H1 (cell line): Measurements from ENCODE around the gene EIF4E1B. TPM values are rescaled to one million over a fixed set of nuclear protein-coding genes. Genes with fewer than 3 reads are reported as not detected.
A peak's percentile ranks its signal among the peaks of the same experiment; 100 is the strongest.

ENCODE experiments used
- CTCF ChIA-PET: fragments of 300-600 bp; sonication (Branson Sonifier 250); formaldehyde crosslinking; loops from one replicate; lab custom pipeline; 2021; ENCODE audit not compliant: partially characterized antibody; lab: Charles Lee
- POLR2A ChIA-PET: fragments of 300-600 bp; sonication (Branson Sonifier 250); formaldehyde crosslinking; loops from one replicate; lab custom pipeline; 2021; ENCODE audit warnings: inconsistent platforms; ENCODE audit not compliant: partially characterized antibody; lab: Charles Lee
- DNase-seq, 2 experiments: peaks; one replicate each; pipeline versions ENCODE4 v3.0.0 to v3.0.0-alpha.2; 2010 to 2022; ENCODE audit warnings: low spot score in 2 of 2, low read depth in 1 of 2, mixed read lengths in 1 of 2
- FAIRE-seq: peaks from 2 replicates; lab custom pipeline; 2011; peaks lifted over from hg19 to GRCh38; lab: Jason Lieb, UNC
- H2AFZ ChIP-seq: 2 replicates; pipeline ENCODE4 v1.8.1; 2012; ENCODE audit warnings: low read length, inconsistent platforms
- H2AK5ac ChIP-seq: 2 replicates; pipeline ENCODE4 v1.6.1; 2013; ENCODE audit warnings: low read depth, low read length
- H2BK120ac ChIP-seq: replicated peaks from 2 replicates; pipeline ENCODE3; 2013; ENCODE audit warnings: low read depth, low read length, inconsistent platforms
- H2BK12ac ChIP-seq: 2 replicates; pipeline ENCODE4 v1.6.1; 2013; ENCODE audit warnings: low read depth, low read length
- H2BK15ac ChIP-seq: 2 replicates; pipeline ENCODE4 v1.6.1; 2013; ENCODE audit warnings: low read length
- H2BK20ac ChIP-seq: 2 replicates; pipeline ENCODE4 v1.6.1; 2013; ENCODE audit warnings: low read length
- H2BK5ac ChIP-seq: 2 replicates; pipeline ENCODE4 v1.6.1; 2013; ENCODE audit warnings: low read depth, low read length
- H3K14ac ChIP-seq: 2 replicates; pipeline ENCODE4 v1.6.1; 2013; ENCODE audit warnings: inconsistent platforms; ENCODE audit not compliant: insufficient read length
- H3K18ac ChIP-seq: 2 replicates; pipeline ENCODE4 v1.6.1; 2013; ENCODE audit warnings: low read length; ENCODE audit errors: extremely low read depth
- H3K23ac ChIP-seq: 2 replicates; pipeline ENCODE4 v1.6.1; 2013; ENCODE audit warnings: inconsistent platforms; ENCODE audit not compliant: insufficient read length
- H3K23me2 ChIP-seq: 2 replicates; pipeline ENCODE4 v1.6.1; 2013; ENCODE audit warnings: low read depth, low read length
- H3K27ac ChIP-seq: 2 replicates; pipeline ENCODE4 v1.6.1; 2011; ENCODE audit warnings: low read depth, low read length, inconsistent platforms
- H3K27me3 ChIP-seq, 4 experiments: replicated peaks in 1 of 4; 1 replicate in 1 of 4; 2 replicates in 3 of 4; pipeline versions ENCODE4 v1.6.1 to v1.8.1; 2011 to 2013; ENCODE audit warnings: low read length in 3 of 4, mild to moderate bottlenecking in 3 of 4, inconsistent platforms in 2 of 4, mixed read lengths in 2 of 4, moderate library complexity in 1 of 4; ENCODE audit not compliant: control insufficient read depth in 3 of 4, insufficient read depth in 3 of 4; ENCODE audit errors: extremely low read depth in 1 of 4
- H3K36me3 ChIP-seq, 4 experiments: 2 replicates each; pipeline versions ENCODE4 v1.6.1 to v1.8.1; 2011 to 2013; ENCODE audit warnings: mild to moderate bottlenecking in 4 of 4, low read length in 3 of 4, moderate library complexity in 2 of 4, control low read depth in 1 of 4, inconsistent platforms in 1 of 4; ENCODE audit not compliant: insufficient read depth in 4 of 4, control insufficient read depth in 2 of 4
- H3K4ac ChIP-seq: replicated peaks from 2 replicates; pipeline ENCODE3; 2013; ENCODE audit warnings: low read length, low read depth, mixed read lengths, inconsistent platforms; ENCODE audit not compliant: insufficient read length
- H3K4me1 ChIP-seq, 4 experiments: replicated peaks in 1 of 4; 1 replicate in 1 of 4; 2 replicates in 3 of 4; pipeline versions ENCODE4 v1.6.1 to v1.8.1; 2011 to 2013; ENCODE audit warnings: low read length in 3 of 4, inconsistent platforms in 2 of 4, mixed read lengths in 1 of 4; ENCODE audit not compliant: insufficient read depth in 4 of 4, control insufficient read depth in 3 of 4
- H3K4me2 ChIP-seq, 2 experiments: 2 replicates each; pipeline versions ENCODE4 v1.6.1 to v1.8.1; 2011 to 2013; ENCODE audit warnings: low read depth in 2 of 2, low read length in 2 of 2, control low read depth in 1 of 2, inconsistent platforms in 1 of 2, mild to moderate bottlenecking in 1 of 2; ENCODE audit not compliant: insufficient read depth in 1 of 2
- H3K4me3 ChIP-seq, 4 experiments: fragments of 200-600, 300-600 bp in 1 of 4; sonication (generic), shearing (Covaris generic), sonication (Bioruptor Twin) in 1 of 4; 2 replicates each; pipeline versions ENCODE4 v1.5.1 to v1.8.1; 2011 to 2016; ENCODE audit warnings: low read length in 4 of 4, low read depth in 3 of 4, control low read depth in 2 of 4, inconsistent platforms in 2 of 4, mild to moderate bottlenecking in 2 of 4, mixed read lengths in 1 of 4, moderate library complexity in 1 of 4; ENCODE audit not compliant: insufficient read depth in 2 of 4; ENCODE audit errors: extremely low read depth in 1 of 4
- H3K56ac ChIP-seq: replicated peaks from 2 replicates; pipeline ENCODE3; 2013; ENCODE audit warnings: low read depth, mild to moderate bottlenecking, mixed read lengths, low read length, inconsistent platforms; ENCODE audit not compliant: insufficient read length
- H3K79me1 ChIP-seq: 2 replicates; pipeline ENCODE4 v1.6.1; 2013; ENCODE audit warnings: low read depth, low read length, control low read depth
- H3K79me2 ChIP-seq, 2 experiments: 2 replicates each; pipeline versions ENCODE4 v1.6.1 to v1.8.1; 2012 to 2013; ENCODE audit warnings: low read length in 2 of 2, mild to moderate bottlenecking in 2 of 2, inconsistent platforms in 1 of 2; ENCODE audit not compliant: insufficient read depth in 2 of 2, control insufficient read depth in 1 of 2
- H3K9ac ChIP-seq, 4 experiments: replicated peaks in 1 of 4; 1 replicate in 1 of 4; 2 replicates in 3 of 4; pipeline versions ENCODE4 v1.6.1 to v1.8.1; 2011 to 2013; ENCODE audit warnings: low read depth in 3 of 4, low read length in 3 of 4, control low read depth in 2 of 4, mild to moderate bottlenecking in 2 of 4, moderate library complexity in 2 of 4, inconsistent platforms in 1 of 4; ENCODE audit errors: extremely low read depth in 1 of 4
- H3K9me3 ChIP-seq, 2 experiments: 2 replicates each; pipeline versions ENCODE4 v1.6.1 to v1.8.1; 2012 to 2013; ENCODE audit warnings: mild to moderate bottlenecking in 2 of 2, moderate library complexity in 2 of 2, control low read depth in 1 of 2, inconsistent platforms in 1 of 2, low read depth in 1 of 2, low read length in 1 of 2, mixed read lengths in 1 of 2; ENCODE audit not compliant: insufficient read depth in 2 of 2
- H4K20me1 ChIP-seq, 2 experiments: replicated peaks in 1 of 2; 2 replicates each; pipeline versions ENCODE3 to v1.8.1; 2011 to 2013; ENCODE audit warnings: inconsistent platforms in 2 of 2, low read length in 2 of 2, mild to moderate bottlenecking in 1 of 2; ENCODE audit not compliant: insufficient read depth in 2 of 2, control insufficient read depth in 1 of 2
- H4K5ac ChIP-seq: 2 replicates; pipeline ENCODE4 v1.6.1; 2013; ENCODE audit warnings: low read length, low read depth, mixed read lengths, inconsistent platforms; ENCODE audit not compliant: insufficient read length
- H4K8ac ChIP-seq: 2 replicates; pipeline ENCODE4 v1.8.0; 2013; ENCODE audit warnings: mild to moderate bottlenecking, moderate library complexity, low read length, inconsistent platforms; ENCODE audit not compliant: insufficient read depth; ENCODE audit errors: extremely low read depth
- H4K91ac ChIP-seq: replicated peaks from 2 replicates; pipeline ENCODE3; 2013; ENCODE audit warnings: low read length, mixed read lengths, inconsistent platforms; ENCODE audit not compliant: insufficient read length
- ATF2 ChIP-seq: IDR thresholded peaks from 2 replicates; pipeline ENCODE4 v1.6.1; 2012; ENCODE audit warnings: low read length, inconsistent platforms
- ATF3 ChIP-seq: IDR thresholded peaks from 2 replicates; pipeline ENCODE4 v1.6.1; 2011; ENCODE audit warnings: low read depth, mild to moderate bottlenecking, low read length; ENCODE audit not compliant: insufficient read depth
- BACH1 ChIP-seq: IDR thresholded peaks from 2 replicates; pipeline ENCODE4 v1.6.1; 2012; ENCODE audit warnings: low read length, improper control_type of control experiment
- CHD2 ChIP-seq: IDR thresholded peaks from 2 replicates; pipeline ENCODE4 v1.6.1; 2012; ENCODE audit warnings: low read length, improper control_type of control experiment
- POLR2A ChIP-seq, 2 experiments: IDR thresholded peaks; 1 replicate in 1 of 2; 2 replicates in 1 of 2; pipeline ENCODE4 v1.6.1; 2011; ENCODE audit warnings: low read depth in 2 of 2, low read length in 2 of 2, mild to moderate bottlenecking in 2 of 2; ENCODE audit errors: control extremely low read depth in 1 of 2
- SIRT6 ChIP-seq: IDR thresholded peaks from one replicate; pipeline ENCODE4 v1.7.1; 2012; ENCODE audit warnings: low read length, inconsistent platforms
- YY1 ChIP-seq: IDR thresholded peaks from 2 replicates; pipeline ENCODE4 v1.6.1; 2011; ENCODE audit warnings: low read depth, mild to moderate bottlenecking, low read length
- WGBS, 2 experiments: shearing (Covaris generic) in 1 of 2; methylation state at CpG; one replicate each; pipeline versions ENCODE4 v1.1.6 to v1.1.7; 2013 to 2015; ENCODE audit warnings: low lambda C conversion rate in 2 of 2, mixed read lengths in 2 of 2, inconsistent platforms in 1 of 2, low coverage in 1 of 2, missing lambda C conversion rate in 1 of 2; ENCODE audit not compliant: insufficient replicate concordance in 2 of 2, insufficient coverage in 1 of 2, insufficient read length in 1 of 2; ENCODE audit errors: extremely low coverage in 1 of 2, missing lambda C conversion rate in 1 of 2; 5-methylcytosine and 5-hydroxymethylcytosine counted together
- polyA plus RNA-seq, 7 experiments: library from polyadenylated mRNA; depleted of rRNA in 3 of 7; stranded (reverse) in 5 of 7; unstranded in 2 of 7; fragments of >200 nt in 5 of 7; fragments of 200-250 nt in 2 of 7; gene quantifications; 1 replicate in 5 of 7; 2 replicates in 1 of 7; 4 replicates in 1 of 7; pipeline versions ENCODE4 v1.2.1 to v1.2.3, GENCODE V29; 2011 to 2013; ENCODE audit warnings: missing spikeins in 2 of 7, mixed read lengths in 2 of 7
- total RNA-seq: library from RNA; stranded (reverse); fragmentation: NEBNext Ultra II Directional; extraction: Animal tissue kit (Norgen Biotek cat#: 25700); gene quantifications from 2 replicates; pipeline ENCODE4 v1.2.1, GENCODE V29; 2021

Gene EIF4E1B
- total and polyA plus RNA-seq, 2 of the 8 experiments (the other 6 are each of a cell fraction or from before 2014, with no cell fraction given), result 0.97 to 1.3 TPM

GRCh38 chr5:176631383-176632200, 1.1 kb downstream of the EIF4E1B start:
- no peak overlapping the region for H2AK5ac ChIP-seq
- H3K23me2 ChIP-seq, result peaks cover 16% of the 10 kb centered on the region
- no peak overlapping the region for H2AFZ ChIP-seq
- H3K18ac ChIP-seq, result no peak overlapping the region
- H3K79me1 ChIP-seq, result no peaks in the 10 kb centered on the region
- FAIRE-seq (no peak), DNase-seq (no peak)
- WGBS, 2 experiments, result 81% methylated on average over 7 of the region's 7 CpGs; no CpG with 5 or more reads in 1 of the 2 experiments
- H3K4me2 ChIP-seq, result peak overlapping the region in 1 of 2 experiments; percentile 89; a peak in 2 of 4 replicates
- H3K4me3 ChIP-seq, result peak overlapping the region in 2 of 4 experiments; percentile 87 to 89; a peak in 2 of 8 replicates
- TF ChIP-seq POLR2A (IDR thresholded peaks at IDR 0.05; ENCODE audit: control extremely low read depth in 1 of 2, low read depth in 2 of 2, low read length in 2 of 2) (no peak), SIRT6 (no peak), ATF3 (no peak), BACH1 (no peak), ATF2 (no peak), YY1 (no peak), CHD2 (no peak)
- H3K14ac ChIP-seq, result no peak overlapping the region
- H3K4me1 ChIP-seq, result peaks cover 8 to 31% (median 10%) of the 10 kb centered on the region in 4 experiments
- no peak overlapping the region for H2BK5ac ChIP-seq
- no peak overlapping the region for H3K23ac ChIP-seq
- no peak overlapping the region for H4K8ac ChIP-seq
- no peak overlapping the region for H2BK15ac ChIP-seq
- no peak overlapping the region for H3K27ac ChIP-seq
- no peaks in the 10 kb centered on the region for H3K79me2 ChIP-seq
- peaks cover 3 to 40% (median 34%) of the 10 kb centered on the region in 4 experiments for H3K27me3 ChIP-seq
- peaks cover 0 to 3% of the 10 kb centered on the region in 2 experiments for H4K20me1 ChIP-seq
- H3K56ac ChIP-seq, result no peak overlapping the region
- H4K91ac ChIP-seq, result no peak overlapping the region
- H3K4ac ChIP-seq, result no peak overlapping the region
- no peak overlapping the region for H2BK120ac ChIP-seq
- H3K9ac ChIP-seq, result no peak overlapping the region
- H2BK20ac ChIP-seq, result no peak overlapping the region
- H3K36me3 ChIP-seq, result no peaks in the 10 kb centered on the region
- ChIA-PET POLR2A (interaction anchor here (1.5 to 2.7 kb wide), 3 partner anchors 11 to 57 kb away, joined by 3 to 19 read pairs (median 5); no protein-coding TSS in a partner anchor), CTCF (interaction anchor here (0.8 to 2.5 kb wide), 10 partner anchors 10 to 913 kb away, joined by 3 to 10 read pairs (median 3); no protein-coding TSS in a partner anchor)
- H4K5ac ChIP-seq, result no peak overlapping the region
- H2BK12ac ChIP-seq, result no peak overlapping the region
- H3K9me3 ChIP-seq, result peaks cover 0 to 3% of the 10 kb centered on the region in 2 experiments; a peak in 1 of 4 replicates
